HG03442 (cell line): ENCODE measurements around the gene RHCE.
"Not testable (repeated sequence)": the region's sequence is repeated elsewhere in the genome, so short reads cannot be mapped to it uniquely, and the experiment has no call there.

Experiments used
- ATAC-seq: cut with Tn5 transposase; IDR thresholded peaks from one replicate; pipeline ENCODE4 v1.9.1; 2021; ENCODE audit warnings: mild to moderate bottlenecking, moderate library complexity; ENCODE audit not compliant: unreplicated experiment

RHCE gene

DNA sequence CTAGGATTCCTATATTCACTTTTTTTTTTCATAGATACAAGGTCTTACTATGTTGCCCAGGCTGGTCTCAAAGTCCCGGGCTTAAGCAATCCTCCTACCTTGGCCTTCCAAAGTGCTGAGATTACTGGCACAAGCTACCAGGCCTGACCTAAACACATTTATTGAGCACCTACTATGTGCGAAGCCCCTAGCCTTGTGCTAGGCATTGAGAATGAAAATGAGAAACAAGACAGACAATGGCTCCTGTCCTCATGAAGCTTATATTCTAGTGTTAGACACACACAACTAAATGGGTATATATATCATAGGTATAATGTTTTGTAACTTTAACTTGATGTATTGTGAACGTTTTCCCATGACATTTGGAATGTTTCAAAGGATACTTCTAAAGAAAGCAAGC, 71.0 kb downstream of the RHCE start:
- no peak for ATAC-seq

DNA sequence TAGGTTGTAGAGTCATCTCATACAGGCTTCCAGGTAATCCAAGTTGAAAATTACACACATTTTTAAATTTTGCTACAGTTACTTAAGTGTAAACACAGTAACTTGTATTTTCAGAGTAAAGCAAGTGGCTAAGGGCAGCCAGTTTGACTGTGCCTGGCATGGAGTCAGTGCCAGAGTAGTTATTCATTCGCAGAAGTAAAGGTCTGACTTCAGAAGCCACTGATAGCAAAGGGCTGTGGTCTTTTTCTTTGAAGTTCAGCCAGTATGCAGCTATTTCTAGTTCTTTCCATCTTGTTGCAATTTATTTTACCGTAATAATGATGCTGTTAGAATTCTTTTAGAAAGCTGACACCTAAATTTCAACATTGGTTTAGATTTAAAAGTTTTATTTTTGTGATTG, 73.1 kb downstream of the RHCE start:
- ATAC-seq, result no peak

DNA sequence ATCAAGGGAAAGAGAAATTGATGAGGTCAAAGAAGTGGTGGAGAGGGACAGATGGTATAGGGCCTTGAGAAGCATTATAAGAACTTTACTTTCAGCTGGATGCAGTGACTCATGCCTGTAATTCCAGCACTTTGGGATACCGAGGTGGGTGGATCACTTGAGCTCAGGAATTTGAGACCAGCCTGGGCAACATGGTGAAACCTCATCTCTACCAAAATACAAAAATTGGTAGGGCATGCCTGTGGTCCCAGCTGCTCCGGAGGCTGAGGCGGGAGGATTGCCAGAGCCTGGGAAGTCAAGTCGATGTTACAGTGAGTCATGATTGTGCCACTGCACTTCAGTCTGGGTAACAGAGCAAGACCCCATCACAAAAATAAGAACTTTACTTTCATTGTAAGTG, 76.8 kb downstream of the RHCE start:
- no peak for ATAC-seq

DNA sequence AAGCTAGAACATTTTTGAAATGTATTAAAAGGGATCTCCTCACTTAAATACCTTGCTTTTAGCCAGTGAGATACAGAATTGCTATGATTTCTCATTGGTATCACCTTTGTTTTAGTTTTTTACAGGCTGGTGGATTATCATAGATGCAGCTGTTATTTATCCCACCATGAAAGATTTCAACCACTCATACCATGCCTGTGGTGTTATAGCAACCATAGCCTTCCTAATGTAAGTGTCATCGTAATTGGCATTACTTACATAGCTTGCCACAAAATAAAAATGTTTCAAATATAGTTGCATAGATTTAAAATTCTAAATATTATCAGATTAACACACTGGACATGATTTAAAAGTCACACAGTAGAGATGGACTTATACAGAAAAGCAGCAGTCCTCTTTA, 77.8 kb downstream of the RHCE start:
- no peak for ATAC-seq

DNA sequence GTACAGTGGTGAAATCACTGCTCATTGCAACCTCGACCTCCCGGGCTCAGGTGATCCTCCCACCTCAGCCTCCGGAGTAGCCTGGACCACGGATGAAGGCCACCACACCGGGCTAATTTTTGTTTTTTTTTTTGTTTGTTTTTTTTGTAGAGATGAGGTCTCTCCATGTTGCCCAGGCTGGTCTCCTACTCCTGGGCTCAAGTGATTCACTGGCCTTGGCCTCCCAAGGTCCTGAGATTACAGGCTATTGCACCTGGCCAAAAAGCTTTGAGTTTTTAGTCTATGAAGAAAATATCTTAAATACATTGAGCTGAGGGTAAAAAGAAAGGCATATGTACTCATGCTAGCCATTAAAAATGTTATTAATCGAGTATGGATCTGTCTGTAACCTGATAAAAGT, 78.9 kb downstream of the RHCE start:
- no peak for ATAC-seq

DNA sequence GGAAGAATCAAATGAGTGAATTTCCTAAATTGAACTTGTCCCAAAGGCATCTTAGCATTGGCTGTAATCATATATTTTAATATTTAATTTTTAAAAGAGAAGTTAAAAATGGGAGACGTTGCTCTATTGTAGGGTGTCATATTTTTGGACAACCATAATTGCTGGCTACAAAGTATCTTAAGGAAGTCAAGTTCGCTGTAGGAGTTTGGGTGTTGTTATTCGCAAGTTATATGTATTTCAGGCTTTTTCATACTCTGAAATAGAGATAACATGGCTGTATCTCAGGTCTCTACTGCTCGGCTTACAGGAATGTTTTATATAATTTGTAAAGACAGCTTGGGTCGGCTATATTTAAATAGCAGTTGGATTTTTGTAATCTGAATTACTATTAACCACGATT, 81.6 kb downstream of the RHCE start:
- ATAC-seq, result no peak

DNA sequence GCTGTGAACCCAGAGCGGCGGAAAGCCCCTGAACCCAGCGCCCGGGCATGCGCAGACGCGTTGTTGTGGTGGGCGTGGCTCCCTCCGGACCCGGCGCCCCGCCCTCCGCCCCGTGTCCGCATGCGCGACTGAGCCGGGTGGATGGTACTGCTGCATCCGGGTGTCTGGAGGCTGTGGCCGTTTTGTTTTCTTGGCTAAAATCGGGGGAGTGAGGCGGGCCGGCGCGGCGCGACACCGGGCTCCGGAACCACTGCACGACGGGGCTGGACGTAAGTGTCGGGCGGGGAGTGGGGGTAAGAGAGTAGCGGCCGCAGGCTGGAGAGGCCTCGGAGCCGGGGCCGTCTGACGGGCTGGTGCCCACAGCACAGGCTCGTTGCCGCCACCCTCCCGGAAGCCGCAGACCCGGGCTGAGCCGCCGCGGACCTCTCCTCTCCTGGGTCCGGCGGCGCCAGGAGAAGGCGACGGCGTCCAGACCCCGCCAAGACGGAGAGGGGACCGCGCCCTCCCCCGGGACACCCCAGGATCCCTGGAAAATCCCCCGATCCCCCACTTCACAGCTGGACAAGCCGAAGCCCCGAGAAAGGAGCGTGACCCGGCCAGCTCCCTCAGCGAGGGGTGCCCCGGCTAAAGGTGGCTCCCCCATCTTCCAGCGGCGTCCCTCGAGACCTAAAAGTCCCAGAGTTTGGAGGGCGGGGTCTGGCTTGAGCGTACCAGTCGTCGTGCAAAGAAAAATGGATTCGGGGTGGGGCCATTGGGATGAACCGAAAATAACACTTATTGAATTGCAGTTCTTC, 82.2 kb downstream of the RHCE start, which contains the start of gene TMEM50A:
TMEM50A (plus strand) TSS at position 147 of the 794 bp plus-strand sequence. CDS start 2,153 bp downstream, outside the sequence.
- peak; percentile 62 for ATAC-seq

DNA sequence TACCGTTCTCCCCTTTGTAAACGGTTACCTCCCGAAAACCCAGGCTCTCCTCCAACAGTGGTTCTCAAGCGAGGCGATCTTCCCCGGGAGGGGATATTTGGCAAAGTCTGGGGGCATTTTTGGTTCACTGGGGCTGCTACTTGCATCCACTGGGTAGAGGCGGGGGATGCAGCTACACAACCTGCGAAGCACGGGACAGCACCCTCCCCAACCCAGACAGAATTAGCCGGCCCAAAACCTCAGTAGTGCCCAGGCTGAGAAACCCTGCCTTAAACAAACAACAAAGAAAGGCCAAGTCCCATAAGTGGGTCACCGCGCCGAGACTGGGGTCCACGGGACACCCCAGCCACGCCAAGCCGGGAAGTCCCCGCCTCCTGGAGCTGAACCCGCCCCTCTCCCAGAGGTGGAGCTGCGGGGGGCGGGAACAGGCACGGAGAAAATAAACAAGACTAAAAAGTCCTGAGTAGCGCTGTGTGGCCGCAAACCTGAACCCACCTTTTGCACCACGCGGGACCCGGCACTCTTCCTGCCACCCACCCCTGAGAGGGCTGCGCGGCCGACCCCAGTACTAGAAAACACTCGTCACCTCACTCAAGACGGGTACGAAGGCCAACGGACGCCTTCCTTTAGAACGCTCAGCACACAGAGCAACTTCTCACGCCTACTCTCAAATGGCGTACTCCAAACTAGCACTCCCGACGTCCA, 83.0 kb downstream of the RHCE start:
- peak; percentile 29 for ATAC-seq

DNA sequence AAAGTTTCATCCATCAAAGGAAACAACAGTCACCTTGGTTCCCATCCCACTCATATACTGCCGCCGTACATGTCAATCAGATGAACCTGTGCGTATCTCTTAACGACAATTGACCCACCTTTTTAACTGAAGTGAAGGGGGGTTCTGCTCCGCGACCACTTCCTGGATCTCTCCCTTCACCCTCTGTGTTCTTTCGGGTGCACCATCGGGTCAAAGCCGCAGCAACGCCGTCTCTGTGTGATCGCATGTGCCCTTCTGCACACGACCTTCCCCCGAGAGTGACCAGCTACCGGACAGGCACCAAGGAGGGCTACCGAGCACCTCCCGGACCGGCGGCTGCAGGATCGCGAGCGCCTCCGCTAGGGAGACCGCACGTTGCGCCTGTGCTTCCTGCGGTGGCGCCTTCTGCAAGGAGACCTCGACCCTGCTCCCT, 83.7 kb downstream of the RHCE start:
- ATAC-seq, result peak; percentile 24

DNA sequence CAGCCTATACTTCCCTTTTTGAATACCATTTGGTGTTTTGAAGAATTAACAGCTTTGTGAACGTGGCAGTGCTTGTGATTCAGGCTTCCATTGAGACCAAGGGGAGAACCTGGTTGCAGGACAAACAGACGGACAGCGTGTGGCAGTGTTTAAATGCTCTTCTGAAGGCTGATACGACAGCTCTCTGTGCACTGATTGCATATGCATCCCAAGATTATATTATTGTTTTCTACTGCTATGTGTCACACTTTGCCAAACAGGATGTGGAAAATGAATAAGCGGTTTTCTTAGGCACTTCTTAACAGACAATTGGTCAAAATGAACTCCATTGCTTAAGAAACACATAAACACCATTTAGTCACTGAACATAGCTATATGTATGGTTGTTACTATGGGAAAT, 90.7 kb downstream of the RHCE start:
- not testable (repeated sequence) for ATAC-seq

DNA sequence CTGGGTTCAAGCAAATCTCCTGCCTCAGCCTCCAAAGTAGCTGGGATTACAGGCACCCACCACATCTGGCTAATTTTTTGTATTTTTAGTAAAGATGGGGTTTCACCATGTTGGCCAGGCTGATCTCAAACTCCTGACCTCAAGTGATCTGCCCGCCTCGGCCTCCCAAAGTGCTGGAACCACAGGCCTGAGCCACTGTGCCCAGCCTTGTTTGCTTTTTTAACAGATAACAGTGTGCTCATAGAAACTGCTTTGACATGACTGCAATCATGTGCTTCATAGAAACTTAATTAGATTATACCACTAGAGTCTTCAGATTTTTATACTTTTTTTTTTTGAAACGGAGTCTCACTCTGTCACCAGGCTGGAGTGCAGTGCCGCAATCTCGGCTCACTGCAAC, 91.3 kb downstream of the RHCE start:
- ATAC-seq, result not testable (repeated sequence)

DNA sequence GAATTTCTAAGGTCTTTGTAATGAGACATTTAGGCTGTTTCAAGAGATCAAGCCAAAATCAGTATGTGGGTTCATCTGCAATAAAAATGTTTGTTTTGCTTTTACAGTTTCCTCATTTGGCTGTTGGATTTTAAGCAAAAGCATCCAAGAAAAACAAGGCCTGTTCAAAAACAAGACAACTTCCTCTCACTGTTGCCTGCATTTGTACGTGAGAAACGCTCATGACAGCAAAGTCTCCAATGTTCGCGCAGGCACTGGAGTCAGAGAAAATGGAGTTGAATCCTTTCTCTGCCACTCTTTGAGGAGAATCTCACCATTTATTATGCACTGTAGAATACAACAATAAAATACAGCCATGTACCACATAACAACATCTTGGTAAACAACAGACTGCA, 91.8 kb downstream of the RHCE start:
- not testable (repeated sequence) for ATAC-seq

DNA sequence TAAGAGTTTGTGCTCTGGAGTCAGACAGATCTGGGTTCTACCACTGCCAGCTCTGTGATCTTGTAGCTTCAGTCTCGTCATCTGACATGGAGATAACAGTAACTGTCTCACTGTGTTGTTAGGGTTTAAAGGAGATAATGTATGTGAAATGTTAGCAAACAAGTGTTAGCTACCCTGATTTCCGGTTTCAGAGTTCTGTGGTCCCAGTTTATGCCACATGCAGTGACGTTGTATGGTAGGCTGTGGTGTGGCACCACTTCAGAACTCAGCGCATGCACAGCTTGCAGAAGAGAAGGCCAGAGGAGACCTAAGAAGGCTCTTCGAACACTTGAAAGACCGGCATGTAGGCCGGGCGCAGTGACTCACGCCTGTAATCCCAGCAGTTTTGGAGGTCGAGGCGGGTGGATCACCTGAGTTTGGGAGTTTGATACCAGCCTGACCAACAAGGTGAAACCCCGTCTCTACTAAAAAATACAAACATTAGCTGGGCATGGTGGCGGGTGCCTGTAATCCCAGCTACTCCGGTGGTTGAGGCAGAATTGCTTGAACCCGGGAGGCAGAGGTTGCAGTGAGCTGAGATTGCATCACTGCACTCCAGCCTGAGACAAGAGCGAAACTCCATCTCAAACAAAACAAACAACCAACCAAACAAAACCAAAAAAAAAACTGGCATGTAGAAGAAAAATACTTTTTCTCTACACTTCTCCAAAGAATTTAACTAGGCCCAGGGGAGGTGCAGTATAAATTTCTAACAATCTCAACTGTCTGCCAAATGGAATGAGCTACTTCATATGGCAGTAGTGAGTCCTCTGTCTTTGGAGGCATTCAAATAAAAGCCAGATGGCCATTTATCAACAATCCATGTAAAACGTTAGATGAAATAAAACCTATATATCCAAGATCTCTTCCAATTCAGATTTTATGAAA, 92.5 kb downstream of the RHCE start:
- not testable (repeated sequence) for ATAC-seq

DNA sequence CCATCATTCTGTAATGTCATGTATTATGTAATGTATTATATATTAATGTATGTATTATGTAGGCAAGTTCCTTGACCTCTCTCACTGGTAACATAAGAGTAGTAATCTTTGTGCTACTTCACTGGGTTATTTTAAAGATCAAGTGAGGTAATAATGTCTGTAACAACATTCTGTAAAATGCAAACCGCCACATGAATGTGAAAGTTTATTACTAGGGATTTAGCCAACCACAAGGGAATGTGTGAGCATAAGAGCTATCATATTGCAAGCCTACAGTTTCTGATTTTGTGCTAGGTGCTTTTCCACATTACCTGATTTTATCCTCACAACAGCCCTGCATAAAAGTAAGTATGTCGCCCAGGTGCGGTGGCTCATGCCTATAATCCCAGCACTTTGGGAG, 96.2 kb downstream of the RHCE start:
- not testable (repeated sequence) for ATAC-seq

DNA sequence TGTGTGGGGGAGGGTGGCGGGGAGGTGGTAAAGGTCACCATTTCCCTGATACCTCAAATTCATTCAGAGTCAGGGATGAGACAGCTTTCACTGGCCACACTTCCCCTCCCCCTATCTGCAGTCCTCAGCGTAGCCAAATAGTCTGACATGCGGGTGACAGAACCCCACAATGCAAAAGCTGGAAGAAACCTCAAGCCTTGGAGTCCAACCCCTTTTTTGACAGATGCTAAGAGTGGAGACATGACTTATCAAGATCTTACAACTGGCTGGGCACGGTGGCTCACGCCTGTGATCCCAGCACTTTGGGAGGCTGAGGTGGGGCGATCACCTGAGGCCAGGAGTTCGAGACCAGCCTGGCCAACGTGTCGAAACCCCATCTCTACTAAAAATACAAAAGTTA, 98.5 kb downstream of the RHCE start:
- not testable (repeated sequence) for ATAC-seq

DNA sequence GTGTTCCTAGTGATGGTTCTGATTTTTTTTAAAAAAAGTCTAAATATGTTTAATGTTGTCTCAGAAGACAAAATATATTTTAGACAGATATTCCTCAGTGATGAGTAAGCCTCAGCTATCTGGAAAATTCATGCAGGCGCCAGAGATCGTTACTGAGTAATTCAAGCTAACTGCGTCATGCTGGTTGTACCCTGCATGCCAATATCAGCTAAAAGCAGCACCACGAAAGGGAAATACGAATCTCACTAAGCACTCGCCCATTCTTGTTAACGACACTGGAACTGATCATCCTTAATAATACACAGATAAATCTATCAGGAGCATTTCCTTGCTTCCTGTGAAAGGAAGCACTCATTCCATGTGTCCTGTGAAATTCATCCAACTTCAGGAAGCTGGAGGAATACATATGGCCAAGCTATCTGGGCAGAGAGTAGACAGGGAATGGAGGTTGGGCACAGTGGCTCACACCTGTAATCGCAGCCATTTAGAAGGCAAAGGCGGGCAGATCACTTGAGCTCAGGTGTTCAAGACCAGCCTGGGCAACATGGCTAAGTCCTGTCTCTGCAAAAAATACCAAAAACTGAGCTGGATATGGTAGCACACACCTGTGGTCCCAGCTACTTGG, 100.2 kb downstream of the RHCE start:
- ATAC-seq, result not testable (repeated sequence)

DNA sequence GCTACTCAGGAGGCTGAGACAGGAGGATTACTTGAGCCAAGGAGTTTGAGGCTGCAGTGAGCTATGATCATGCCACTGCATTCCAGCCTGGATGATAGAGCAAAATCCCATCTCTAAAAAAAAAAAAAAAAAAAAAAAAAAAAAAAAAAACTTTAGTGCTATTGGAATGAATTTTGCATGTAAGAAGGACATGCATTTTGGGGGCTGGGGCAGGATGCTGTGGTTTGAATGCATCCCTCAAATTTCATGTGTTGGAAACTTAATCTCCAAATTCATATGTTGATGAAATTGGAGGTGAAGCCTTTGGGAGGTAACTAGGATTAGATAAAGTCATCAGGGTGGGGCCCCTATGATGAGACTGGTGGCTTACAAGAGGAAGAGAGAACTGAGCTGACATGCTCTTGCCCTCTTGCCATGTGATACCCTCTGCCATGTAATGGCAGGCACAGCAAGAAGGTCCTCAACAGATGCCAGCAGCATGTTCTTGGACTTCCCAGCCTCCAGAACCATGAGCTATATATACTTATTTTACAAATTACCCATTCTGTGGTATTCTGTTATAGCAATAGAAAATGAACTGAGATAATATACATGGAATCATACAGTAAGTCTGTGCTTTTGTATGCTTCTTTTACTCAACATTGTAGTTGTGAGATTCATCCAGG, 107.7 kb downstream of the RHCE start:
- not testable (repeated sequence) for ATAC-seq
